K562 (cell line): Measurements from ENCODE around the gene ZNF598. TPM values are rescaled to one million over a fixed set of nuclear protein-coding genes. Genes with fewer than 3 reads are reported as not detected.

Experiments
- ATAC-seq: fragments of 200-7000 bp; cut with Tn5 transposase; 3 replicates; pipeline ENCODE4 v1.9.1; 2020; ENCODE audit warnings: moderate library complexity
- BruUV-seq: library from RNA; stranded (reverse); fragments of 400-500 nt; replicated peaks from 2 replicates; lab custom pipeline; 2021; lab: Mats Ljungman, UMichigan
- CTCF ChIA-PET: fragments of 300-600 bp; formaldehyde crosslinking; extraction: SDS; loops from one replicate; lab custom pipeline; 2021; ENCODE audit warnings: low intra/inter-chr PET ratio; lab: Yijun Ruan, JAX
- POLR2A ChIA-PET: fragments of 300-600, 350-650 bp; sonication (Branson Sonifier 250); formaldehyde crosslinking; extraction: SDS; loops from one replicate; lab custom pipeline; 2021; ENCODE audit warnings: antibody characterized with exemption, inconsistent platforms; lab: Yijun Ruan, JAX
- DNase-seq, 4 experiments: peaks; one replicate each; pipeline versions ENCODE4 v3.0.0 to v3.0.0-alpha.2; 2011 to 2018; ENCODE audit warnings: low spot score in 3 of 4, mixed read lengths in 3 of 4; ENCODE audit errors: extremely low read depth in 1 of 4
- FAIRE-seq: peaks from 2 replicates; lab custom pipeline; 2011; peaks lifted over from hg19 to GRCh38; lab: Jason Lieb, UNC
- H2AFZ ChIP-seq: 2 replicates; pipeline ENCODE4 v1.6.0; 2011; ENCODE audit warnings: low read depth, low read length, control low read depth, inconsistent platforms
- H3K27ac ChIP-seq: fragments of 200-600 bp; 3 replicates; pipeline ENCODE4 v1.8.0; 2011; ENCODE audit warnings: low read depth, mild to moderate bottlenecking, control low read depth, inconsistent platforms, low read length, moderate library complexity, mixed read lengths; ENCODE audit errors: extremely low read depth
- H3K27me3 ChIP-seq, 2 experiments: fragments of 300-600 bp in 1 of 2; 2 replicates in 1 of 2; 3 replicates in 1 of 2; pipeline versions ENCODE4 v1.6.0 to v1.8.0; 2011; ENCODE audit warnings: inconsistent platforms in 2 of 2, low read length in 2 of 2, mild to moderate bottlenecking in 1 of 2, mixed read lengths in 1 of 2, moderate library complexity in 1 of 2; ENCODE audit not compliant: control insufficient read depth in 2 of 2, insufficient read depth in 2 of 2
- H3K36me3 ChIP-seq: fragments of 300-600 bp; 3 replicates; pipeline ENCODE4 v1.8.0; 2011; ENCODE audit warnings: mild to moderate bottlenecking, low read length, inconsistent platforms; ENCODE audit not compliant: control insufficient read depth, insufficient read depth
- H3K4me1 ChIP-seq, 2 experiments: fragments of 200-600 bp in 1 of 2; replicated peaks in 1 of 2; 2 replicates in 1 of 2; 3 replicates in 1 of 2; pipeline versions ENCODE4 v1.5.1 to v1.8.0; 2011; ENCODE audit warnings: inconsistent platforms in 2 of 2, low read length in 2 of 2, mild to moderate bottlenecking in 1 of 2, mixed read lengths in 1 of 2, moderate library complexity in 1 of 2; ENCODE audit not compliant: control insufficient read depth in 2 of 2, insufficient read depth in 2 of 2
- H3K4me2 ChIP-seq: 2 replicates; pipeline ENCODE4 v1.6.1; 2011; ENCODE audit warnings: low read length, control low read depth, inconsistent platforms, mixed read lengths; ENCODE audit not compliant: insufficient read depth
- H3K4me3 ChIP-seq: fragments of 200-600 bp; sonication (generic), shearing (Covaris generic); 2 replicates; pipeline ENCODE4 v1.5.1; 2016; ENCODE audit warnings: control low read depth, inconsistent platforms
- H3K79me2 ChIP-seq: fragments of 200-600 bp; 3 replicates; pipeline ENCODE4 v1.8.0; 2011; ENCODE audit warnings: low read length, inconsistent platforms; ENCODE audit not compliant: control insufficient read depth, insufficient read depth
- H3K9ac ChIP-seq, 2 experiments: 2 replicates each; pipeline versions ENCODE4 v1.6.0 to v1.6.1; 2011; ENCODE audit warnings: low read depth in 2 of 2, low read length in 2 of 2, control low read depth in 1 of 2, inconsistent platforms in 1 of 2, mild to moderate bottlenecking in 1 of 2, mixed read lengths in 1 of 2; ENCODE audit not compliant: insufficient read depth in 1 of 2
- H3K9me1 ChIP-seq: one replicate; pipeline ENCODE4 v1.6.0; 2011; ENCODE audit warnings: inconsistent platforms, mild to moderate bottlenecking, low read length, moderate library complexity; ENCODE audit not compliant: control insufficient read depth, insufficient read depth
- H3K9me3 ChIP-seq: replicated peaks from 2 replicates; pipeline ENCODE4 v1.5.1; 2011; ENCODE audit warnings: low read depth, low read length, inconsistent platforms; ENCODE audit not compliant: control insufficient read depth, insufficient read depth
- H4K20me1 ChIP-seq: replicated peaks from 2 replicates; pipeline ENCODE4 v1.6.1; 2011; ENCODE audit warnings: low read length, inconsistent platforms, mixed read lengths; ENCODE audit not compliant: control insufficient read depth, insufficient read depth
- CBX2 ChIP-seq: fragments of 200-600 bp; sonication (generic); IDR thresholded peaks from one replicate; pipeline ENCODE4 v1.6.1; 2012; ENCODE audit warnings: mild to moderate bottlenecking, low read length, inconsistent platforms; ENCODE audit not compliant: insufficient read depth, poor library complexity, severe bottlenecking
- L3MBTL2 ChIP-seq: fragments of 450-650 bp; IDR thresholded peaks from 2 replicates; pipeline ENCODE4 v1.6.1; 2016; ENCODE audit warnings: mild to moderate bottlenecking, moderate library complexity
- MCM3 ChIP-seq: fragments of 450-650 bp; IDR thresholded peaks from 2 replicates; pipeline ENCODE4 v1.6.1; 2016
- NRF1 ChIP-seq, 2 experiments: fragments of 450-650 bp; IDR thresholded peaks in 1 of 2; conservative IDR thresholded peaks in 1 of 2; 2 replicates each; pipeline ENCODE4 v1.6.1; 2014; ENCODE audit warnings: mild to moderate bottlenecking in 2 of 2
- RB1 ChIP-seq: fragments of 450-650 bp; IDR thresholded peaks from 2 replicates; pipeline ENCODE4 v1.6.1; 2017; ENCODE audit warnings: low read depth, mild to moderate bottlenecking
- TBP ChIP-seq: optimal IDR thresholded peaks from 2 replicates; pipeline ENCODE3; 2011; ENCODE audit warnings: low read depth, low read length, improper control_type of control experiment
- ZNF3 ChIP-seq: fragments of 250-450 bp; sonication (Bioruptor Pico); IDR thresholded peaks from 2 replicates; pipeline ENCODE4 v1.5.0; 2021; ENCODE audit warnings: mild to moderate bottlenecking, moderate library complexity
- WGBS: fragments of 100-300 bp; shearing (Covaris generic); methylation state at CpG from one replicate; pipeline ENCODE4 v1.1.6; 2016; ENCODE audit warnings: low coverage, mixed read lengths; ENCODE audit not compliant: insufficient coverage; ENCODE audit errors: missing lambda C conversion rate; 5-methylcytosine and 5-hydroxymethylcytosine counted together
- in situ Hi-C: fragments of 300-500 bp; cut with MboI; formaldehyde crosslinking; loops from 4 replicates; pipeline ENCODE4 v1.15.0; 2018; ENCODE audit warnings: inconsistent platforms, mixed read lengths
- intact Hi-C: fragments of 100-400 bp; cut with micrococcal nuclease; formaldehyde crosslinking; loops from 2 replicates; pipeline ENCODE4 v1.14.2; 2022
- polyA plus RNA-seq, 8 experiments: library from polyadenylated mRNA; depleted of rRNA in 4 of 8; stranded (reverse) in 5 of 8; unstranded in 3 of 8; fragments of >200 nt; fragmentation: Nextera tagmentation in 2 of 8; fragmentation: Illumina TruSeq in 1 of 8; extraction: Ambion mirVana in 2 of 8; extraction: Trizol in 1 of 8; gene quantifications; 2 replicates each; pipeline versions ENCODE4 v1.2.1 to v1.2.3, GENCODE V29; 2011 to 2014; ENCODE audit warnings: inconsistent platforms in 1 of 8, missing spikeins in 1 of 8
- total RNA-seq, 7 experiments: library from RNA; depleted of rRNA in 6 of 7; stranded (reverse); fragments of >200 nt in 6 of 7; fragmentation: Illumina TruSeq in 2 of 7; extraction: Trizol in 2 of 7; gene quantifications; 2 replicates each; pipeline versions ENCODE4 v1.2.1 to v1.2.3, GENCODE V29; 2011 to 2021; ENCODE audit warnings: low replicate concordance in 1 of 7
- TF ChIP-seq, protein P1 (sequence below): sonication (generic); formaldehyde crosslinking; IDR thresholded peaks from 2 replicates; pipeline ENCODE4 v1.8.0; 2022; ENCODE audit warnings: mild to moderate bottlenecking, missing genetic modification reagents, borderline replicate concordance
- TF ChIP-seq, protein P2 (sequence below): sonication (generic); formaldehyde crosslinking; IDR thresholded peaks from 2 replicates; pipeline ENCODE4 v1.8.0; 2022; ENCODE audit warnings: mild to moderate bottlenecking, missing genetic modification reagents
- TF ChIP-seq, protein P3 (sequence below), 3 experiments: fragments of 200-800 bp in 1 of 3; sonication (Bioruptor generic) in 1 of 3; sonication (generic) in 1 of 3; formaldehyde crosslinking in 1 of 3; IDR thresholded peaks; 2 replicates each; pipeline versions ENCODE4 v1.6.1 to v1.8.0; 2016 to 2022; ENCODE audit warnings: mild to moderate bottlenecking in 2 of 3, missing compliant biosample characterization in 2 of 3, missing genetic modification characterization in 2 of 3, missing genetic modification reagents in 1 of 3

The ZNF598 gene
- total and polyA plus RNA-seq, 9 of the 15 experiments (the other 6 are each of a cell fraction or from before 2014, with no cell fraction given), result 0.11 to 115 (median 29.6) TPM

GRCh38 chr16:2023092-2024031, 13.7 kb upstream of the ZNF598 start (continued):
- TF ChIP-seq, protein P1, sequence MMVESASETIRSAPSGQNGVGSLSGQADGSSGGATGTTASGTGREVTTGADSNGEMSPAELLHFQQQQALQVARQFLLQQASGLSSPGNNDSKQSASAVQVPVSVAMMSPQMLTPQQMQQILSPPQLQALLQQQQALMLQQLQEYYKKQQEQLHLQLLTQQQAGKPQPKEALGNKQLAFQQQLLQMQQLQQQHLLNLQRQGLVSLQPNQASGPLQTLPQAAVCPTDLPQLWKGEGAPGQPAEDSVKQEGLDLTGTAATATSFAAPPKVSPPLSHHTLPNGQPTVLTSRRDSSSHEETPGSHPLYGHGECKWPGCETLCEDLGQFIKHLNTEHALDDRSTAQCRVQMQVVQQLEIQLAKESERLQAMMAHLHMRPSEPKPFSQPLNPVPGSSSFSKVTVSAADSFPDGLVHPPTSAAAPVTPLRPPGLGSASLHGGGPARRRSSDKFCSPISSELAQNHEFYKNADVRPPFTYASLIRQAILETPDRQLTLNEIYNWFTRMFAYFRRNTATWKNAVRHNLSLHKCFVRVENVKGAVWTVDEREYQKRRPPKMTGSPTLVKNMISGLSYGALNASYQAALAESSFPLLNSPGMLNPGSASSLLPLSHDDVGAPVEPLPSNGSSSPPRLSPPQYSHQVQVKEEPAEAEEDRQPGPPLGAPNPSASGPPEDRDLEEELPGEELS, result 0 out of 2 replicates have a peak, but pooled peaks have one; percentile 70
- TF ChIP-seq MCM3 (no peak), RB1 (peak; percentile 87), TBP (peak; percentile 37)

- H3K27me3 ChIP-seq, result no peaks in the 10 kb centered on the region
- H2AFZ ChIP-seq, result peak overlapping the region; percentile 99
- peak overlapping the region; percentile 41 for H3K4me3 ChIP-seq
- peaks cover 17 to 73% of the 10 kb centered on the region in 2 experiments; a peak in 4 of 5 replicates for H3K4me1 ChIP-seq
- WGBS, result 9% methylated on average over 10 of the region's 14 CpGs
- intact Hi-C loops, result loop anchor here (1.0 to 5.0 kb wide), 2 partner anchors 118 to 245 kb away; partner anchors contain the start of gene RNPS1
- H3K27ac ChIP-seq, result no peak overlapping the region
- no TSS peak for BruUV-seq
- ATAC-seq, result peak; percentile 40
- H4K20me1 ChIP-seq, result 0 out of 2 replicates have a peak, but pooled peaks cover 4% of the 10 kb centered on the region
- peaks cover 8% of the 10 kb centered on the region; the same call in 2 of the 3 replicates for H3K79me2 ChIP-seq
- peak; percentile 64 to 73 (median 68) for DNase-seq
- in situ Hi-C loops, result loop anchor here (5.0 kb wide), 1 partner anchor 120 kb away; no protein-coding TSS in a partner anchor
- ChIA-PET CTCF (interaction anchor here (0.7 to 2.1 kb wide), 3 partner anchors 25 to 132 kb away, joined by 3 to 15 read pairs (median 5); partner anchors contain the start of genes NTHL1, TRAF7 and TSC2), POLR2A (interaction anchor here (0.6 to 3.3 kb wide), 2 partner anchors 66 to 131 kb away, joined by 4 to 35 read pairs; partner anchors contain the start of gene TRAF7)
- H3K9me3 ChIP-seq, result no peaks in the 10 kb centered on the region
- peak overlapping the region; percentile 87 for H3K4me2 ChIP-seq
- H3K9ac ChIP-seq, result peak overlapping the region; percentile 44 to 89; a peak in 3 of 4 replicates
- no peak for FAIRE-seq
- H3K36me3 ChIP-seq, result no peaks in the 10 kb centered on the region
- no peaks in the 10 kb centered on the region for H3K9me1 ChIP-seq
- no peak for TF ChIP-seq ZNF3
- peak; percentile 80 to 82 for TF ChIP-seq NRF1 (conservative IDR thresholded peaks at IDR 0.05 in 1 of 2, IDR thresholded peaks at IDR 0.05 in 1 of 2)
- TF ChIP-seq, protein P2, sequence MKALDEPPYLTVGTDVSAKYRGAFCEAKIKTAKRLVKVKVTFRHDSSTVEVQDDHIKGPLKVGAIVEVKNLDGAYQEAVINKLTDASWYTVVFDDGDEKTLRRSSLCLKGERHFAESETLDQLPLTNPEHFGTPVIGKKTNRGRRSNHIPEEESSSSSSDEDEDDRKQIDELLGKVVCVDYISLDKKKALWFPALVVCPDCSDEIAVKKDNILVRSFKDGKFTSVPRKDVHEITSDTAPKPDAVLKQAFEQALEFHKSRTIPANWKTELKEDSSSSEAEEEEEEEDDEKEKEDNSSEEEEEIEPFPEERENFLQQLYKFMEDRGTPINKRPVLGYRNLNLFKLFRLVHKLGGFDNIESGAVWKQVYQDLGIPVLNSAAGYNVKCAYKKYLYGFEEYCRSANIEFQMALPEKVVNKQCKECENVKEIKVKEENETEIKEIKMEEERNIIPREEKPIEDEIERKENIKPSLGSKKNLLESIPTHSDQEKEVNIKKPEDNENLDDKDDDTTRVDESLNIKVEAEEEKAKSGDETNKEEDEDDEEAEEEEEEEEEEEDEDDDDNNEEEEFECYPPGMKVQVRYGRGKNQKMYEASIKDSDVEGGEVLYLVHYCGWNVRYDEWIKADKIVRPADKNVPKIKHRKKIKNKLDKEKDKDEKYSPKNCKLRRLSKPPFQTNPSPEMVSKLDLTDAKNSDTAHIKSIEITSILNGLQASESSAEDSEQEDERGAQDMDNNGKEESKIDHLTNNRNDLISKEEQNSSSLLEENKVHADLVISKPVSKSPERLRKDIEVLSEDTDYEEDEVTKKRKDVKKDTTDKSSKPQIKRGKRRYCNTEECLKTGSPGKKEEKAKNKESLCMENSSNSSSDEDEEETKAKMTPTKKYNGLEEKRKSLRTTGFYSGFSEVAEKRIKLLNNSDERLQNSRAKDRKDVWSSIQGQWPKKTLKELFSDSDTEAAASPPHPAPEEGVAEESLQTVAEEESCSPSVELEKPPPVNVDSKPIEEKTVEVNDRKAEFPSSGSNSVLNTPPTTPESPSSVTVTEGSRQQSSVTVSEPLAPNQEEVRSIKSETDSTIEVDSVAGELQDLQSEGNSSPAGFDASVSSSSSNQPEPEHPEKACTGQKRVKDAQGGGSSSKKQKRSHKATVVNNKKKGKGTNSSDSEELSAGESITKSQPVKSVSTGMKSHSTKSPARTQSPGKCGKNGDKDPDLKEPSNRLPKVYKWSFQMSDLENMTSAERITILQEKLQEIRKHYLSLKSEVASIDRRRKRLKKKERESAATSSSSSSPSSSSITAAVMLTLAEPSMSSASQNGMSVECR (CRISPR knock-in tag), result 0 out of 2 replicates have a peak, but pooled peaks have one; percentile 1
- TF ChIP-seq CBX2, result no peak
- 0 out of 2 replicates have a peak, but pooled peaks have one; percentile 28 for TF ChIP-seq L3MBTL2
- TF ChIP-seq, protein P3, sequence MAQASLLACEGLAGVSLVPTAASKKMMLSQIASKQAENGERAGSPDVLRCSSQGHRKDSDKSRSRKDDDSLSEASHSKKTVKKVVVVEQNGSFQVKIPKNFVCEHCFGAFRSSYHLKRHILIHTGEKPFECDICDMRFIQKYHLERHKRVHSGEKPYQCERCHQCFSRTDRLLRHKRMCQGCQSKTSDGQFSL (CRISPR knock-in tag; IDR thresholded peaks at IDR 0.05), result no peak; the same call in 1 of the 2 replicates
- TF ChIP-seq, protein P3 (tag; IDR thresholded peaks at IDR 0.05), result peak in 1 of 2 experiments; percentile 84; a peak in 2 of 4 replicates
Observed at GRCh38 chr16:2022723-2023091, 13.1 kb upstream of the ZNF598 start.
